GM12892 (cell line): Measurements from ENCODE around the gene DDO.

Experiments used
- DNase-seq: peaks from one replicate; pipeline ENCODE4 v3.0.0; 2011; ENCODE audit not compliant: insufficient read length
- FAIRE-seq: peaks from 2 replicates; lab custom pipeline; 2011; peaks lifted over from hg19 to GRCh38; lab: Jason Lieb, UNC
- POLR2A ChIP-seq: IDR thresholded peaks from 2 replicates; pipeline ENCODE4 v1.6.1; 2011; ENCODE audit warnings: low read depth, low read length, control low read depth
- POLR2AphosphoS5 ChIP-seq: IDR thresholded peaks from 2 replicates; pipeline ENCODE4 v1.6.1; 2011; ENCODE audit warnings: low read depth, low read length, control low read depth
- TAF1 ChIP-seq: IDR thresholded peaks from 2 replicates; pipeline ENCODE4 v1.6.1; 2011; ENCODE audit warnings: low read depth, mild to moderate bottlenecking, control low read depth, low read length, borderline replicate concordance

The DDO gene

GRCh38 chr6:110414669-110415068 is 706 bp downstream of the DDO start:
- TF ChIP-seq TAF1 (no peak), POLR2A (no peak), POLR2AphosphoS5 (no peak)
- DNase-seq (no peak), FAIRE-seq (no peak)

- FAIRE-seq: no peak
- no peak for DNase-seq
- TF ChIP-seq POLR2A (no peak), TAF1 (no peak), POLR2AphosphoS5 (no peak)
Observed at GRCh38 chr6:110412360-110412759, 3.0 kb downstream of the DDO start.

GRCh38 chr6:110410511-110410910 is 4.9 kb downstream of the DDO start:
- DNase-seq (no peak), FAIRE-seq (no peak)

GRCh38 chr6:110409794-110410193 is 5.6 kb downstream of the DDO start:
- TF ChIP-seq POLR2AphosphoS5 (no peak), TAF1 (no peak), POLR2A (no peak)
- no peak for FAIRE-seq
- DNase-seq: no peak

More at GRCh38 chr6:110410511-110410910, 4.9 kb downstream of the DDO start:
- TF ChIP-seq TAF1 (no peak), POLR2AphosphoS5 (no peak), POLR2A (no peak)

- TF ChIP-seq POLR2AphosphoS5 (no peak), POLR2A (no peak), TAF1 (no peak)
- no peak for DNase-seq
- no peak for FAIRE-seq
Observed at GRCh38 chr6:110408901-110409300, 6.5 kb downstream of the DDO start.

- no peak for FAIRE-seq
- TF ChIP-seq POLR2A: no peak
- TF ChIP-seq POLR2AphosphoS5: no peak
- no peak for TF ChIP-seq TAF1
- DNase-seq: no peak
Observed at GRCh38 chr6:110404607-110405006, 10.8 kb downstream of the DDO start.

GRCh38 chr6:110401585-110402176 is 13.7 kb downstream of the DDO start:
- FAIRE-seq (no peak), DNase-seq (no peak)
- TF ChIP-seq TAF1 (no peak), POLR2AphosphoS5 (no peak), POLR2A (no peak)

GRCh38 chr6:110400208-110400607 is 15.2 kb downstream of the DDO start:
- TF ChIP-seq POLR2A: no peak
- TF ChIP-seq POLR2AphosphoS5: no peak
- TF ChIP-seq TAF1: no peak
- DNase-seq (no peak), FAIRE-seq (no peak)

- DNase-seq (no peak), FAIRE-seq (no peak)
- TF ChIP-seq POLR2AphosphoS5: no peak
- no peak for TF ChIP-seq POLR2A
- no peak for TF ChIP-seq TAF1
Observed at GRCh38 chr6:110399219-110400071, 15.9 kb downstream of the DDO start.

GRCh38 chr6:110398778-110399177 is 16.6 kb downstream of the DDO start:
- no peak for DNase-seq
- FAIRE-seq: no peak
- TF ChIP-seq POLR2A (no peak), TAF1 (no peak), POLR2AphosphoS5 (no peak)

- TF ChIP-seq TAF1 (no peak), POLR2A (no peak), POLR2AphosphoS5 (no peak)
- no peak for DNase-seq
- FAIRE-seq: no peak
Observed at GRCh38 chr6:110395221-110395620, 20.2 kb downstream of the DDO start.
